HL-60 (cell line): ENCODE measurements around the gene NUTM1.

Experiments used
- GABPA ChIP-seq: IDR thresholded peaks from 2 replicates; pipeline ENCODE4 v1.6.1; 2012; ENCODE audit warnings: low read depth
- POLR2AphosphoS5 ChIP-seq: IDR thresholded peaks from 2 replicates; pipeline ENCODE4 v1.6.1; 2012; ENCODE audit warnings: low read depth
- SPI1 ChIP-seq: IDR thresholded peaks from 2 replicates; pipeline ENCODE4 v1.6.1; 2012; ENCODE audit warnings: low read depth, mild to moderate bottlenecking, borderline replicate concordance
- TF ChIP-seq, protein P1 (sequence below): IDR thresholded peaks from one replicate; pipeline ENCODE4 v1.5.1; 2011; ENCODE audit warnings: low read length, control low read depth, inconsistent platforms; ENCODE audit not compliant: insufficient read depth
- TF ChIP-seq, protein P2 (sequence below): IDR thresholded peaks from 2 replicates; pipeline ENCODE4 v1.6.1; 2012; ENCODE audit warnings: low read depth; ENCODE audit not compliant: insufficient replicate concordance

DNA sequence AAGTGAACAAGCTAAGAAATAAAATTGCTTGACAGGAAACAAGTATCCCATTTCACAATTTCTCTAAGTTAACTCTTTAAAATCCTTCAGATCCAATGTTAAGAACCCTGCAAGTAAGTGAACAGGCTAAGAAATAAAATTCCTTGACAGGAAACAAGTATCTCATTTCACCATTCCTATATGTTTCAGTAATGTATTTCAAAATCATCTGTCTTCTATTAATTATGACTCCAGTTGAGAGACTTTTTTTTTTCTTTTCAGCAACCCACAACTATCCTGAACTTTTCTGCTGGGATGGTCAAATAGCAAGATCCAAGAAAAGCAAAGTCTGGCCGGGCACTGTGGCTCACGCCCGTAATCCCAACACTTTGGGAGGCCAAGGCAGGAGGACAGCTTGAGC lies 3.2 kb upstream of the NUTM1 start:
- TF ChIP-seq, protein P1, sequence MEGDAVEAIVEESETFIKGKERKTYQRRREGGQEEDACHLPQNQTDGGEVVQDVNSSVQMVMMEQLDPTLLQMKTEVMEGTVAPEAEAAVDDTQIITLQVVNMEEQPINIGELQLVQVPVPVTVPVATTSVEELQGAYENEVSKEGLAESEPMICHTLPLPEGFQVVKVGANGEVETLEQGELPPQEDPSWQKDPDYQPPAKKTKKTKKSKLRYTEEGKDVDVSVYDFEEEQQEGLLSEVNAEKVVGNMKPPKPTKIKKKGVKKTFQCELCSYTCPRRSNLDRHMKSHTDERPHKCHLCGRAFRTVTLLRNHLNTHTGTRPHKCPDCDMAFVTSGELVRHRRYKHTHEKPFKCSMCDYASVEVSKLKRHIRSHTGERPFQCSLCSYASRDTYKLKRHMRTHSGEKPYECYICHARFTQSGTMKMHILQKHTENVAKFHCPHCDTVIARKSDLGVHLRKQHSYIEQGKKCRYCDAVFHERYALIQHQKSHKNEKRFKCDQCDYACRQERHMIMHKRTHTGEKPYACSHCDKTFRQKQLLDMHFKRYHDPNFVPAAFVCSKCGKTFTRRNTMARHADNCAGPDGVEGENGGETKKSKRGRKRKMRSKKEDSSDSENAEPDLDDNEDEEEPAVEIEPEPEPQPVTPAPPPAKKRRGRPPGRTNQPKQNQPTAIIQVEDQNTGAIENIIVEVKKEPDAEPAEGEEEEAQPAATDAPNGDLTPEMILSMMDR: no peak
- TF ChIP-seq POLR2AphosphoS5 (no peak), SPI1 (no peak), GABPA (no peak)
- TF ChIP-seq, protein P2, sequence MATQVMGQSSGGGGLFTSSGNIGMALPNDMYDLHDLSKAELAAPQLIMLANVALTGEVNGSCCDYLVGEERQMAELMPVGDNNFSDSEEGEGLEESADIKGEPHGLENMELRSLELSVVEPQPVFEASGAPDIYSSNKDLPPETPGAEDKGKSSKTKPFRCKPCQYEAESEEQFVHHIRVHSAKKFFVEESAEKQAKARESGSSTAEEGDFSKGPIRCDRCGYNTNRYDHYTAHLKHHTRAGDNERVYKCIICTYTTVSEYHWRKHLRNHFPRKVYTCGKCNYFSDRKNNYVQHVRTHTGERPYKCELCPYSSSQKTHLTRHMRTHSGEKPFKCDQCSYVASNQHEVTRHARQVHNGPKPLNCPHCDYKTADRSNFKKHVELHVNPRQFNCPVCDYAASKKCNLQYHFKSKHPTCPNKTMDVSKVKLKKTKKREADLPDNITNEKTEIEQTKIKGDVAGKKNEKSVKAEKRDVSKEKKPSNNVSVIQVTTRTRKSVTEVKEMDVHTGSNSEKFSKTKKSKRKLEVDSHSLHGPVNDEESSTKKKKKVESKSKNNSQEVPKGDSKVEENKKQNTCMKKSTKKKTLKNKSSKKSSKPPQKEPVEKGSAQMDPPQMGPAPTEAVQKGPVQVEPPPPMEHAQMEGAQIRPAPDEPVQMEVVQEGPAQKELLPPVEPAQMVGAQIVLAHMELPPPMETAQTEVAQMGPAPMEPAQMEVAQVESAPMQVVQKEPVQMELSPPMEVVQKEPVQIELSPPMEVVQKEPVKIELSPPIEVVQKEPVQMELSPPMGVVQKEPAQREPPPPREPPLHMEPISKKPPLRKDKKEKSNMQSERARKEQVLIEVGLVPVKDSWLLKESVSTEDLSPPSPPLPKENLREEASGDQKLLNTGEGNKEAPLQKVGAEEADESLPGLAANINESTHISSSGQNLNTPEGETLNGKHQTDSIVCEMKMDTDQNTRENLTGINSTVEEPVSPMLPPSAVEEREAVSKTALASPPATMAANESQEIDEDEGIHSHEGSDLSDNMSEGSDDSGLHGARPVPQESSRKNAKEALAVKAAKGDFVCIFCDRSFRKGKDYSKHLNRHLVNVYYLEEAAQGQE: no peak
